IPS-18a (cell line): ENCODE measurements around the gene PPP2R2B.

Experiments used
- H3K27ac ChIP-seq: one replicate; pipeline ENCODE4 v1.5.1; 2013; ENCODE audit warnings: low read length
- H3K27me3 ChIP-seq: one replicate; pipeline ENCODE4 v1.6.1; 2013; ENCODE audit warnings: mild to moderate bottlenecking, low read length; ENCODE audit not compliant: control insufficient read depth, insufficient read depth
- H3K36me3 ChIP-seq: one replicate; pipeline ENCODE4 v1.6.1; 2013; ENCODE audit warnings: low read depth, low read length; ENCODE audit not compliant: control insufficient read depth
- H3K4me1 ChIP-seq: one replicate; pipeline ENCODE4 v1.6.1; 2013; ENCODE audit warnings: low read depth, low read length; ENCODE audit not compliant: control insufficient read depth
- H3K4me3 ChIP-seq: one replicate; pipeline ENCODE4 v1.5.1; 2013; ENCODE audit warnings: low read length
- H3K9ac ChIP-seq: one replicate; pipeline ENCODE4 v1.6.1; 2013; ENCODE audit warnings: mild to moderate bottlenecking, low read length, moderate library complexity
- H3K9me3 ChIP-seq: one replicate; pipeline ENCODE4 v1.6.1; 2013; ENCODE audit warnings: low read depth, low read length; ENCODE audit not compliant: control insufficient read depth

Gene PPP2R2B

GRCh38 chr5:146704949-146705665, 173.4 kb downstream of the PPP2R2B start:
- Histone ChIP-seq H3K9me3 (no peaks in the 10 kb centered on the region), H3K27ac (no peak overlapping the region), H3K4me1 (peaks cover 7% of the 10 kb centered on the region)

GRCh38 chr5:146703899-146704298, 174.7 kb downstream of the PPP2R2B start:
- Histone ChIP-seq H3K4me3 (no peak overlapping the region), H3K36me3 (no peaks in the 10 kb centered on the region), H3K9ac (no peak overlapping the region), H3K27ac (no peak overlapping the region), H3K4me1 (peaks cover 7% of the 10 kb centered on the region), H3K27me3 (no peaks in the 10 kb centered on the region), H3K9me3 (no peaks in the 10 kb centered on the region)

More at GRCh38 chr5:146704949-146705665, 173.4 kb downstream of the PPP2R2B start:
- Histone ChIP-seq H3K36me3 (no peaks in the 10 kb centered on the region), H3K4me3 (no peak overlapping the region), H3K27me3 (no peaks in the 10 kb centered on the region), H3K9ac (no peak overlapping the region)

- Histone ChIP-seq H3K4me1 (peaks cover 7% of the 10 kb centered on the region), H3K4me3 (no peak overlapping the region), H3K27ac (no peak overlapping the region), H3K36me3 (no peaks in the 10 kb centered on the region), H3K9ac (no peak overlapping the region), H3K9me3 (no peaks in the 10 kb centered on the region), H3K27me3 (no peaks in the 10 kb centered on the region)
Observed at GRCh38 chr5:146703499-146703898, 175.1 kb downstream of the PPP2R2B start.

- no peak overlapping the region for H3K27ac ChIP-seq
Observed at GRCh38 chr5:146699664-146700418, 178.7 kb downstream of the PPP2R2B start.

GRCh38 chr5:146699138-146699537, 179.4 kb downstream of the PPP2R2B start:
- no peaks in the 10 kb centered on the region for H3K36me3 ChIP-seq
- no peak overlapping the region for H3K27ac ChIP-seq
- no peaks in the 10 kb centered on the region for H3K9me3 ChIP-seq
- H3K4me3 ChIP-seq: no peak overlapping the region
- peaks cover 7% of the 10 kb centered on the region for H3K4me1 ChIP-seq
- no peak overlapping the region for H3K9ac ChIP-seq
- H3K27me3 ChIP-seq: no peaks in the 10 kb centered on the region

More at GRCh38 chr5:146699664-146700418, 178.7 kb downstream of the PPP2R2B start:
- no peak overlapping the region for H3K4me3 ChIP-seq
- no peaks in the 10 kb centered on the region for H3K36me3 ChIP-seq
- H3K4me1 ChIP-seq: peaks cover 7% of the 10 kb centered on the region
- no peaks in the 10 kb centered on the region for H3K27me3 ChIP-seq
- H3K9ac ChIP-seq: no peak overlapping the region
- H3K9me3 ChIP-seq: no peaks in the 10 kb centered on the region

- H3K9ac ChIP-seq: no peak overlapping the region
- peaks cover 7% of the 10 kb centered on the region for H3K4me1 ChIP-seq
- H3K9me3 ChIP-seq: no peaks in the 10 kb centered on the region
- no peaks in the 10 kb centered on the region for H3K27me3 ChIP-seq
- no peaks in the 10 kb centered on the region for H3K36me3 ChIP-seq
- H3K4me3 ChIP-seq: no peak overlapping the region
- no peak overlapping the region for H3K27ac ChIP-seq
Observed at GRCh38 chr5:146698651-146699050, 179.9 kb downstream of the PPP2R2B start.

- Histone ChIP-seq H3K27me3 (no peaks in the 10 kb centered on the region), H3K36me3 (no peaks in the 10 kb centered on the region), H3K27ac (no peak overlapping the region), H3K4me1 (peaks cover 7% of the 10 kb centered on the region), H3K4me3 (no peak overlapping the region), H3K9ac (no peak overlapping the region), H3K9me3 (no peaks in the 10 kb centered on the region)
Observed at GRCh38 chr5:146697211-146697610, 181.3 kb downstream of the PPP2R2B start.

- Histone ChIP-seq H3K4me1 (peaks cover 4% of the 10 kb centered on the region), H3K27ac (no peak overlapping the region), H3K4me3 (no peak overlapping the region), H3K27me3 (no peaks in the 10 kb centered on the region), H3K9me3 (no peaks in the 10 kb centered on the region), H3K36me3 (no peaks in the 10 kb centered on the region), H3K9ac (no peak overlapping the region)
Observed at GRCh38 chr5:146695646-146696045, 182.9 kb downstream of the PPP2R2B start.

GRCh38 chr5:146690880-146691355, 187.6 kb downstream of the PPP2R2B start:
- H3K4me1 ChIP-seq: no peaks in the 10 kb centered on the region
- H3K36me3 ChIP-seq: no peaks in the 10 kb centered on the region
- no peak overlapping the region for H3K27ac ChIP-seq
- H3K4me3 ChIP-seq: no peak overlapping the region
- H3K9ac ChIP-seq: no peak overlapping the region
- no peaks in the 10 kb centered on the region for H3K27me3 ChIP-seq
- H3K9me3 ChIP-seq: no peaks in the 10 kb centered on the region

GRCh38 chr5:146687630-146688029, 190.9 kb downstream of the PPP2R2B start:
- no peaks in the 10 kb centered on the region for H3K27me3 ChIP-seq
- no peaks in the 10 kb centered on the region for H3K9me3 ChIP-seq
- H3K9ac ChIP-seq: no peak overlapping the region
- H3K36me3 ChIP-seq: no peaks in the 10 kb centered on the region
- H3K27ac ChIP-seq: no peak overlapping the region
- H3K4me3 ChIP-seq: no peak overlapping the region
- no peaks in the 10 kb centered on the region for H3K4me1 ChIP-seq

- no peak overlapping the region for H3K27ac ChIP-seq
- H3K4me1 ChIP-seq: no peaks in the 10 kb centered on the region
- H3K27me3 ChIP-seq: no peaks in the 10 kb centered on the region
- no peak overlapping the region for H3K9ac ChIP-seq
- H3K4me3 ChIP-seq: no peak overlapping the region
- no peaks in the 10 kb centered on the region for H3K9me3 ChIP-seq
- no peaks in the 10 kb centered on the region for H3K36me3 ChIP-seq
Observed at GRCh38 chr5:146683861-146684260, 194.7 kb downstream of the PPP2R2B start.
